AG08395 (cell line): ENCODE data around the gene PUS7.
"Not testable (repeated sequence)": the region's sequence is repeated elsewhere in the genome, so short reads cannot be mapped to it uniquely, and the experiment has no call there.

Source experiments
- DNase-seq: peaks from one replicate; pipeline ENCODE4 v3.0.0; 2012; ENCODE audit warnings: mixed read lengths, low spot score

PUS7 gene

GRCh38 chr7:105448181-105448580 is 73.9 kb downstream of the PUS7 start:
- DNase-seq = no peak

DNA sequence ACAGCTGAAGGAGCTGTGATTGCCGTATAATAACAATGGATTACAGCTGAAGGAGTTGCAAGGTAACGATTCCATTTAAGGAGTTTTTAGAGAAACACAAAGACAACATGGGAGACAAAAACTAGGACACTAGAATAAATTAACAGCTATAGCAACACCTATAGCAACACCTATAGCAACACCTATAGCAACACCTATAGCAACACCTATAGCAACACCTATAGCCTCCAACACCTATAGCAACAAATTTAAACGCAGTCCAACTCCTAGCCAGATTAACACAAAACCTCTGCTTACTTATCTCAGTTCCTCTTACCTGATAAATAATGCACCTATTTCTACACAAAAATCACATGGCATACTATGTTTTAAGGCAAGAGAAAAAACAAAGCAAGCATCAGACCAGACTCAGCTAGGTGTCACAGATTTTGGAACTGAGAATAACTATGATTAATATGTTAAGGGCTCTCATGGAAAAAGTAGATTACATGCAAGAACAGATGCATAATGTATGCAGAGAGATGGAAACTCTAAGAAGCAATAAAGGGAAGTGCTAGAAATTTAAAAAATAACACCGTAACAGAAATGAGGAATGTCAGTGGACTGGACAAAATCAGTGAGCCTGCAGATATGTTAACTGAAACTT is 77.6 kb downstream of the PUS7 start:
- DNase-seq = no peak

- DNase-seq = not testable (repeated sequence)
Observed at GRCh38 chr7:105442214-105442613, 79.9 kb downstream of the PUS7 start.

GRCh38 chr7:105439174-105439893 is 82.7 kb downstream of the PUS7 start:
- DNase-seq = peak; percentile 94

DNA sequence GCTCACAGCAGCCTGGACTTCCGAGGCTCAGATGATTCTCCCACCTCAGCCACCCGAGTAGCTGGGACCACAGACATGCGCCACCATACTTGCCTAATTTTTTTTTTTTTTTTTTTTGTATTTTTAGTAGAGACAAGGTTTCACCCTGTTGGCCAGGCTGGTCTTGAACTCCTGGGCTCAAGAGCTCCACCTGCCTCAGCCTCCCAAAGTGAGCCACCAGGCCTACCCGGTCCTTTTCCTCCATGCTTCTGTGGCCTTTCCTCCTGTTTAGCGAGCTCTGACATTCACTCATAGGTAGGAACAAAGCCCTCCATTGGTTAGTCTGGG is 83.3 kb downstream of the PUS7 start:
- no peak for DNase-seq

GRCh38 chr7:105438254-105438653 is 83.8 kb downstream of the PUS7 start:
- DNase-seq = no peak

GRCh38 chr7:105437356-105437755 is 84.7 kb downstream of the PUS7 start:
- DNase-seq = not testable (repeated sequence)

DNA sequence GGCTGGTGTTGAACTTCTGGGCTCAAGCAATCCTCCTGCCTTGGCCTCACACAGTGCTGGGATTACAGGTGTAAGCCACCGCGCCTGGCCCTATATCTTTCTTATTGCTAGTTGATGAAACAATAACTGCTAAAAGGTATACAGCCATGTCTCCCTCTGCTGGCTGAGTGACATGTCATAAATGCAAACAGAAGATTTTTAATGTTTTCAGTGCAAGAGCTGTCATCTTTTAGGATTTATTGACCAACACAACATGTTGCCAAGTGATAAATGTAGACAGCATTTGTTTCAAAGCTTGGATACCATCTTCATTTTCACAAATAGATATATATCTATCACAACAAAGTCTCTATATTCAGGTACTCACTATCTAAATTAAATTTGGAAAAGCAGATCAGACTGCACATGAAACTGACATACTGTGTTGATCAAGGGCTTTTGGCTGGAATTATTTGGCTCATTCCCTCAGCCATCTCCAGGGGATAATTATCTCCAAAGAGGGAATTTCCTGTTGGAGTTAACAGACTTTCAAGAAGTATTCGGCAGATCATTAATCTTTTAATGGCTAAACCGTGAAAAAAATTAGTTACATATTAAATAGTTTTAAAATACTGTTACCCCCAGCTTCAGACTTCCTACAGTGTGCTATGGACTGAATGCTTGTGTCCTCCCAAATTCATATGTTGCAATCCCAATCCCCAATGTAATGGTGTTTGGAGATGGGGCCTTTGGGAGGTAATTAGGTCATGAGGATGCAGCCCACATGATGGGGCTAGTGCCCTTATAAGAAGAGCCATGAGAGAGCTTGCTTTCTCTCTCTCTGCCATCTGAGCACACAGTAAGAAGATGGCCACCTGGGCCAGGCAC is 92.1 kb downstream of the PUS7 start:
- DNase-seq = peak; percentile 37

DNA sequence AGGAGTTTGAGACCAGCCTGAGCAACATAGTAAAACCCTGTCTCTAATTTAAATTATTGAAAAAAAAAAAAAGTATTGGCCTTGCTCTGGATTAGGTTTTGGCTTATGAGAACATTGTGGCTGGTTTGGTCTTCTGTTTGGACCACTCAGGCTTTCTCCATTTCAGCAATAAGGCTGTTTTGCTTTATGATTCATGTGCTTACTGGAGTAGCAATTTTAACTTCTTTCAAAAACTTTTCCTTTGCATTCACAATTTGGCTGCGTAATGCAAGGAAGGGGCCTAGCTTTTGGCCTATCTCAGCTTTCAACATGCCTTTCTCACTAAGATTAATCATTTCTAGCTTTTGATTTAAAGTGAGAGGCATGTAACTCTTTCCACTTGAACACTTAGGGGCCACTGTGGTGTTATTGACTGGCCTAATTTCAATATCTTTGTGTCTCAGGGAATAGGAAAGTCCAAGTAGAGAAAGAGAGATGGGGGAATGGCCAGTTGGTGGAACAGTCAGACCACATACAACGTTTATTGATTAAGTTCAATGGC is 95.4 kb downstream of the PUS7 start:
- no peak for DNase-seq

- DNase-seq = no peak
Observed at GRCh38 chr7:105423987-105424386, 98.1 kb downstream of the PUS7 start.

GRCh38 chr7:105413887-105414437 is 108.1 kb downstream of the PUS7 start:
- DNase-seq = no peak

DNA sequence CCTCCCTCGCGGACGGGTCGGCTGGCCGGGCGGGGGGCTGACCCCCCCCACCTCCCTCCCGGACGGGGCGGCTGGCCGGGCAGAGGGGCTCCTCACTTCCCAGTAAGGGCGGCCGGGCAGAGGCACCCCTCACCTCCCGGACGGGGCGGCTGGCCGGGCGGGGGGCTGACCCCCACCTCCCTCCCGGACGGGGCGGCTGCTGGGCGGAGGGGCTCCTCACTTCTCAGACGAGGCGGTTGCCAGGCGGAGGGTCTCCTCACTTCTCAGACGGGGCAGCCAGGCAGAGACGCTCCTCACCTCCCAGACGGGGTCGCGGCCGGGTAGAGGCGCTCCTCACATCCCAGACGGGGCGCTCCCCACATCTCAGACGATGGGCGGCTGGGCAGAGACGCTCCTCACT is 111.3 kb downstream of the PUS7 start:
- DNase-seq = not testable (repeated sequence)

DNA sequence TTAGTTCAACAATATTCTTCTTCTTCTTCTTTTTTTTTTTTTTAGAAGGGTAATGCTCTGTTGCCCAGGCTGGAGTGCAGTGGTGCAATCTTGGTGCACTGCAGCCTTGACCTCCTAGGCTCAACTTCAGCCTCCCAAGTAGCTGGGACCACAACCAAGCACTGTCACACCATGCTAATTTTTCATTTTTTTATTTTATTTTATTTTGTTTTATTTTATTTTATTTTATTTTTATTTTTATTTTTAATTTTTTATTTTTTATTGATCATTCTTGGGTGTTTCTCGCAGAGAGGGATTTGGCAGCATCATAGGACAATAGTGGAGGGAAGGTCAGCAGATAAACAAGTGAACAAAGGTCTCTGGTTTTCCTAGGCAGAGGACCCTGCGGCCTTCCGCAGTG is 112.3 kb downstream of the PUS7 start:
- not testable (repeated sequence) for DNase-seq

- no peak for DNase-seq
Observed at GRCh38 chr7:105408791-105409410, 113.2 kb downstream of the PUS7 start.
